Hematopoietic multipotent progenitor cell treated with erythropoietin and hydrocortisone succinate and interleukin-3 and kit ligand, for 4 days (in vitro differentiated cells): ENCODE data around the gene MFF.
"Not testable (repeated sequence)": the region's sequence is repeated elsewhere in the genome, so short reads cannot be mapped to it uniquely, and the experiment has no call there.

Experiments
- DNase-seq: peaks from one replicate; pipeline ENCODE4 v3.0.0-alpha.2; 2015

Gene MFF

GRCh38 chr2:227378371-227378782, 53.3 kb downstream of the MFF start:
- no peak for DNase-seq

- DNase-seq: no peak
Measured at GRCh38 chr2:227379095-227379494, 54.0 kb downstream of the MFF start, which contains the start of gene TM4SF20. TSS of gene TM4SF20 (minus strand) at chr2:227379306. CDS start at chr2:227379268, 38 bp downstream.

- DNase-seq: not testable (repeated sequence)
Measured at GRCh38 chr2:227382241-227382835, 57.3 kb downstream of the MFF start.

- DNase-seq: no peak
Measured at GRCh38 chr2:227383686-227384085, 58.6 kb downstream of the MFF start.

- DNase-seq: no peak
Measured at GRCh38 chr2:227386630-227387029, 61.6 kb downstream of the MFF start.

GRCh38 chr2:227387583-227387982, 62.5 kb downstream of the MFF start, which contains the start of gene SCYGR1:
TSS of gene SCYGR1 (minus strand) at chr2:227387949. CDS start at chr2:227387949, 0 bp downstream.
- not testable (repeated sequence) for DNase-seq

- no peak for DNase-seq
Measured at GRCh38 chr2:227388537-227389011, 63.5 kb downstream of the MFF start.

GRCh38 chr2:227389231-227389630, 64.2 kb downstream of the MFF start:
- DNase-seq: no peak

GRCh38 chr2:227389661-227390060, 64.6 kb downstream of the MFF start:
- DNase-seq: no peak

- DNase-seq: no peak
Measured at GRCh38 chr2:227390468-227391256, 65.6 kb downstream of the MFF start.

GRCh38 chr2:227394401-227394800, 69.3 kb downstream of the MFF start:
- DNase-seq: no peak

GRCh38 chr2:227395556-227395955, 70.5 kb downstream of the MFF start:
- no peak for DNase-seq

GRCh38 chr2:227397562-227397961, 72.5 kb downstream of the MFF start:
- DNase-seq: no peak

GRCh38 chr2:227398684-227399670, 73.9 kb downstream of the MFF start:
- DNase-seq: no peak

- no peak for DNase-seq
Measured at GRCh38 chr2:227401550-227401949, 76.5 kb downstream of the MFF start.

GRCh38 chr2:227402321-227402720, 77.3 kb downstream of the MFF start:
- DNase-seq: no peak

- DNase-seq: no peak
Measured at GRCh38 chr2:227402959-227403358, 77.9 kb downstream of the MFF start.

GRCh38 chr2:227404585-227405271, 79.7 kb downstream of the MFF start:
- peak; percentile 25 for DNase-seq

GRCh38 chr2:227406177-227407031, 81.4 kb downstream of the MFF start:
- peak; percentile 80 for DNase-seq
